C4-2B (cell line): ENCODE measurements around the gene EBF3.

Experiments
- CTCF ChIP-seq: fragments of 450-650 bp; conservative IDR thresholded peaks from 2 replicates; pipeline ENCODE4 v1.5.1; 2017; ENCODE audit warnings: mild to moderate bottlenecking
- ZFX ChIP-seq: fragments of 450-650 bp; IDR thresholded peaks from 2 replicates; pipeline ENCODE4 v1.6.1; 2017

- no peak for TF ChIP-seq CTCF
- no peak for TF ChIP-seq ZFX
Observed at GRCh38 chr10:129962031-129962871, 1.8 kb downstream of the EBF3 start.
